Lower leg skin (tissue), 3 donors: ENCODE data around the gene ST3GAL4.

Experiments
- CTCF ChIP-seq, 3 donors: fragments of 450-650 bp; IDR thresholded peaks; one replicate each; pipeline ENCODE4 v1.5.1; 2016; ENCODE audit warnings: antibody characterized with exemption in 3 of 3, mild to moderate bottlenecking in 3 of 3, moderate library complexity in 2 of 3
- POLR2A ChIP-seq, 2 donors: fragments of 450-650 bp; IDR thresholded peaks; one replicate each; pipeline ENCODE4 v1.6.1; 2016 to 2017; ENCODE audit warnings: antibody characterized with exemption in 2 of 2, mild to moderate bottlenecking in 1 of 2, moderate library complexity in 1 of 2

- no peak for TF ChIP-seq CTCF (IDR thresholded peaks at IDR 0.05)
- no peak for TF ChIP-seq POLR2A (IDR thresholded peaks at IDR 0.05)
Measured at GRCh38 chr11:126355926-126356897, 726 bp downstream of the ST3GAL4 start.
